ENCODE results near the gene NOS3.

GRCh38 chr7:151038951-151039849 is 48.4 kb downstream of the NOS3 start:
- TF ChIP-seq YY1 (IDR thresholded peaks at IDR 0.05; ENCODE audit: insufficient read depth, insufficient read length) (no peak), ZNF274 (IDR thresholded peaks at IDR 0.05; ENCODE audit: low read depth, low read length) (no peak), SUZ12 (IDR thresholded peaks at IDR 0.05; ENCODE audit: extremely low read depth, insufficient read depth, insufficient read length) (no peak)
